Liver (tissue), 2 donors: ENCODE data around the gene DIRAS2.

Source experiments
- TF ChIP-seq, protein P1 (sequence below): fragments of 150-350 bp; IDR thresholded peaks from 2 replicates; pipeline ENCODE4 v1.5.1; 2017; ENCODE audit warnings: improper control_type of control experiment, low read depth, low read length; ENCODE audit not compliant: missing input control
- TF ChIP-seq, protein P2 (sequence below): IDR thresholded peaks from 2 replicates; pipeline ENCODE4 v1.6.1; 2016; ENCODE audit warnings: antibody characterized with exemption
- donor health status: healthy.

DNA sequence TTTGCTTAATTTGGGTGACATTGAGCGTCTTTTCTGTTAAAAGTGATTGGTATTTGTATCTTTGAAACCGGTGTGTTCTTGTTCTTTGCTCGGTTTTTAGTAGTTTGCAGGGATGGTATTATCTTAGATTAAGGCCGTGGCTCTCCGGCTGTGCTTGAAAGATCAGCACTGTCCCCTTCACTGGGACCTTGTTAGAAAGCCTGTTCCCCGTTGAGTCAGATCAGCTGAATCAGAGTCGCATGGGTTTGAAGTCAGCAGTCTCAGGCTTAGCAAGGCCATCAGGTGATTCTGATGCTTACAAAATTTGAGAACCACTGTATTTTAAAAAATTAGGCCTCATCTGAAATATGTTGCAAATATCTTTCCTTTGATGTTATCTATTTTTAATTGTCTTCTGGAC is 5.0 kb downstream of the DIRAS2 start:
- TF ChIP-seq, protein P1, sequence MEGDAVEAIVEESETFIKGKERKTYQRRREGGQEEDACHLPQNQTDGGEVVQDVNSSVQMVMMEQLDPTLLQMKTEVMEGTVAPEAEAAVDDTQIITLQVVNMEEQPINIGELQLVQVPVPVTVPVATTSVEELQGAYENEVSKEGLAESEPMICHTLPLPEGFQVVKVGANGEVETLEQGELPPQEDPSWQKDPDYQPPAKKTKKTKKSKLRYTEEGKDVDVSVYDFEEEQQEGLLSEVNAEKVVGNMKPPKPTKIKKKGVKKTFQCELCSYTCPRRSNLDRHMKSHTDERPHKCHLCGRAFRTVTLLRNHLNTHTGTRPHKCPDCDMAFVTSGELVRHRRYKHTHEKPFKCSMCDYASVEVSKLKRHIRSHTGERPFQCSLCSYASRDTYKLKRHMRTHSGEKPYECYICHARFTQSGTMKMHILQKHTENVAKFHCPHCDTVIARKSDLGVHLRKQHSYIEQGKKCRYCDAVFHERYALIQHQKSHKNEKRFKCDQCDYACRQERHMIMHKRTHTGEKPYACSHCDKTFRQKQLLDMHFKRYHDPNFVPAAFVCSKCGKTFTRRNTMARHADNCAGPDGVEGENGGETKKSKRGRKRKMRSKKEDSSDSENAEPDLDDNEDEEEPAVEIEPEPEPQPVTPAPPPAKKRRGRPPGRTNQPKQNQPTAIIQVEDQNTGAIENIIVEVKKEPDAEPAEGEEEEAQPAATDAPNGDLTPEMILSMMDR = no peak
- TF ChIP-seq, protein P2, sequence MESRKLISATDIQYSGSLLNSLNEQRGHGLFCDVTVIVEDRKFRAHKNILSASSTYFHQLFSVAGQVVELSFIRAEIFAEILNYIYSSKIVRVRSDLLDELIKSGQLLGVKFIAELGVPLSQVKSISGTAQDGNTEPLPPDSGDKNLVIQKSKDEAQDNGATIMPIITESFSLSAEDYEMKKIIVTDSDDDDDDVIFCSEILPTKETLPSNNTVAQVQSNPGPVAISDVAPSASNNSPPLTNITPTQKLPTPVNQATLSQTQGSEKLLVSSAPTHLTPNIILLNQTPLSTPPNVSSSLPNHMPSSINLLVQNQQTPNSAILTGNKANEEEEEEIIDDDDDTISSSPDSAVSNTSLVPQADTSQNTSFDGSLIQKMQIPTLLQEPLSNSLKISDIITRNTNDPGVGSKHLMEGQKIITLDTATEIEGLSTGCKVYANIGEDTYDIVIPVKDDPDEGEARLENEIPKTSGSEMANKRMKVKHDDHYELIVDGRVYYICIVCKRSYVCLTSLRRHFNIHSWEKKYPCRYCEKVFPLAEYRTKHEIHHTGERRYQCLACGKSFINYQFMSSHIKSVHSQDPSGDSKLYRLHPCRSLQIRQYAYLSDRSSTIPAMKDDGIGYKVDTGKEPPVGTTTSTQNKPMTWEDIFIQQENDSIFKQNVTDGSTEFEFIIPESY = no peak
